PC-3 (cell line): ENCODE results near the gene MAS1L.

Source experiments
- CTCF ChIP-seq: fragments of 300-600 bp; sonication (generic); conservative IDR thresholded peaks from 2 replicates; pipeline ENCODE4 v1.5.1; 2017; ENCODE audit warnings: antibody characterized with exemption, low read depth, mild to moderate bottlenecking, low read length
- EZH2 ChIP-seq: fragments of 300-600 bp; sonication (generic); IDR thresholded peaks from one replicate; pipeline ENCODE4 v1.6.1; 2017; ENCODE audit warnings: antibody characterized with exemption, mild to moderate bottlenecking, low read length; ENCODE audit not compliant: unreplicated experiment

- TF ChIP-seq CTCF (no peak), EZH2 (no peak)
Measured at GRCh38 chr6:29496961-29497360, 9.2 kb upstream of the MAS1L start.
